Urinary bladder (tissue), 4 donors: ENCODE measurements around the gene PDE11A. TPM values are rescaled to one million over a fixed set of nuclear protein-coding genes. Genes with fewer than 3 reads are reported as not detected.

Experiments used
- DNase-seq: peaks from one replicate; pipeline ENCODE4 v3.0.0-alpha.2; 2015; ENCODE audit errors: extremely low spot score
- H3K27ac ChIP-seq: one replicate; pipeline ENCODE4 v1.5.1; 2013; ENCODE audit warnings: low read depth, mild to moderate bottlenecking, moderate library complexity
- H3K36me3 ChIP-seq: one replicate; pipeline ENCODE4 v1.6.1; 2013; ENCODE audit warnings: mild to moderate bottlenecking, moderate library complexity; ENCODE audit not compliant: insufficient read depth
- H3K4me1 ChIP-seq: one replicate; pipeline ENCODE4 v1.6.1; 2013; ENCODE audit warnings: mild to moderate bottlenecking, moderate library complexity; ENCODE audit not compliant: insufficient read depth
- H3K4me3 ChIP-seq: one replicate; pipeline ENCODE4 v1.5.1; 2013; ENCODE audit warnings: low read depth, low read length
- WGBS: extraction: QIAGEN DNeasy Blood & Tissue Kit; methylation state at CpG from one replicate; pipeline ENCODE4 v1.1.7; 2013; 5-methylcytosine and 5-hydroxymethylcytosine counted together
- polyA plus RNA-seq: library from polyadenylated mRNA; stranded (reverse); fragments of 200-250 nt; gene quantifications from one replicate; pipeline ENCODE4 v1.2.3, GENCODE V29; 2013
- total RNA-seq: library from RNA; depleted of rRNA; stranded (reverse); fragments of >200 nt; gene quantifications from one replicate; pipeline ENCODE4 v1.2.3, GENCODE V29; 2014
- donor health status: healthy with polysubstance abuse.
- donor health status: healthy.

The PDE11A gene
- total and polyA plus RNA-seq, 2 donors: 0.11 to 1.3 TPM

DNA sequence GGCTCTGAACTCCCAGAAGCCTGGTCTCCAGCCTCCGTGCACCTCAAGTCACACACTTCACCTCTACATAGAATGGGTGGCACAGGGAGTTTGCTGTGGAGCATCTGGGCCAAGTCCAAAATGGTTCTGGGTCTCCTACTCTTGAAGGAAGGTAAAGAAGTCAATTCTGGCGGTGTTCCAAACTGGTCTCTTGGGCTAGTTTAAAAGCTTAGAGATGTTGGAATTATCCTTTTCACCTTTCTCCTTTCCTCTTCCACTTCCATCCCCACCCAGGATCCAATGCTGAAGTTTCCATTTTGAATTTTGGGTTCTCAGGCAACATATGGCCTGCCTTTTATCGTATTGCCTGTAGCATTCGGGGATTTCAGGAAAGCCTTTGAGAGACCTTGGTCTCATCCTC is 325.2 kb downstream of the PDE11A start:
- no peak for DNase-seq
- no peak overlapping the region for H3K27ac ChIP-seq
- WGBS: 92% methylated on average over 4 of the region's 4 CpGs
- H3K36me3 ChIP-seq: no peaks in the 10 kb centered on the region
- H3K4me3 ChIP-seq: no peak overlapping the region
- no peaks in the 10 kb centered on the region for H3K4me1 ChIP-seq

DNA sequence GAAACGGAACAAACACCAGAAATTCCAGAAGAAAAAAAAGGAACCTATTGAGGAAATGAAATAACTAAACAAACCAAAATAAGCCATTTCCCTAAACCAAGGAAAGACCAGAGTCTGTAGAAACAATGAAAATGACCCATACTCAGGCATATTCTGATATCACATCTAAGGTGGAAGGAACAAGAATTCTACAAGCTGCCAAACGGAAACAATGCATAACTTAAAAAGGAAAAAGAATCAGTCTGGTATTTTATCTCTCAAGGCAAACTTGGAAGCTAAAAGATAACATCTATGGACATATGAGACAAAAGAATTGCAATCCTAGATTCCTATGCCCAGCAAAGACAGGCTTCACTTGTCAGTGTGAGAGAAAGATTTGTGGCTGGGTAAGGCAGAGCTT is 326.2 kb downstream of the PDE11A start:
- Histone ChIP-seq H3K27ac (no peak overlapping the region), H3K4me3 (no peak overlapping the region), H3K36me3 (no peaks in the 10 kb centered on the region), H3K4me1 (no peaks in the 10 kb centered on the region)
- 70% methylated on average over 2 of the region's 2 CpGs for WGBS
- no peak for DNase-seq

- Histone ChIP-seq H3K4me3 (no peak overlapping the region), H3K36me3 (no peaks in the 10 kb centered on the region), H3K4me1 (no peaks in the 10 kb centered on the region), H3K27ac (no peak overlapping the region)
- DNase-seq: no peak
- WGBS: 89% methylated on average over 1 of the region's 1 CpG
Measured at GRCh38 chr2:177745531-177745930, 327.0 kb downstream of the PDE11A start.

GRCh38 chr2:177742851-177743250 is 329.7 kb downstream of the PDE11A start:
- no peak overlapping the region for H3K27ac ChIP-seq
- H3K36me3 ChIP-seq: no peaks in the 10 kb centered on the region
- no peaks in the 10 kb centered on the region for H3K4me1 ChIP-seq
- no peak for DNase-seq
- WGBS: 68% methylated on average over 3 of the region's 3 CpGs
- H3K4me3 ChIP-seq: no peak overlapping the region

- no peaks in the 10 kb centered on the region for H3K4me1 ChIP-seq
- WGBS: 72% methylated on average over 2 of the region's 2 CpGs
- no peak for DNase-seq
- no peak overlapping the region for H3K4me3 ChIP-seq
- no peak overlapping the region for H3K27ac ChIP-seq
- H3K36me3 ChIP-seq: no peaks in the 10 kb centered on the region
Measured at GRCh38 chr2:177741866-177742265, 330.7 kb downstream of the PDE11A start.

DNA sequence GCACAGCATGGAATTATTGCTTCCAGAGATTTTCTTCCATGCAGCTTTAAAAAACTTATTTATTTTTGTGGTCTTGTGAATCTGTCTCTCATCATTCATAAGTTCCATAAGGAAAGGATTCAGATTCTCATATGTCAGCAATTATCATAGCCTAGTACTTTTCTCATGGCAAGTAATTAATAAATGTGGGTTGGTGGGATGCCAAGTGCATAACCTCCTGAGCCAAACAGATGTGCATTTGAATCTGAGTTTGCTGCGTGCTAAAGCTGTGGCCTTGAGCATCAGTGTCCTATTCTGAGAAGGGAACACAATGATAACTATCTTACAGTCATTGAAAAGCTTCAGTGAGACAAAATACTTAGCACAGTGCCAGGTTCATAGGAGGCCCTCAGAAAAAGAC is 331.9 kb downstream of the PDE11A start:
- H3K27ac ChIP-seq: no peak overlapping the region
- no peak overlapping the region for H3K4me3 ChIP-seq
- H3K36me3 ChIP-seq: no peaks in the 10 kb centered on the region
- no peak for DNase-seq
- WGBS: 54% methylated on average over 1 of the region's 1 CpG
- no peaks in the 10 kb centered on the region for H3K4me1 ChIP-seq

- DNase-seq: no peak
- Histone ChIP-seq H3K27ac (no peak overlapping the region), H3K4me3 (no peak overlapping the region), H3K4me1 (no peaks in the 10 kb centered on the region), H3K36me3 (no peaks in the 10 kb centered on the region)
- 60% methylated on average over 7 of the region's 7 CpGs for WGBS
Measured at GRCh38 chr2:177738461-177739235, 333.9 kb downstream of the PDE11A start.

- Histone ChIP-seq H3K4me1 (no peaks in the 10 kb centered on the region), H3K4me3 (no peak overlapping the region), H3K36me3 (no peaks in the 10 kb centered on the region), H3K27ac (no peak overlapping the region)
- DNase-seq: no peak
- WGBS: 93% methylated on average over 6 of the region's 6 CpGs
Measured at GRCh38 chr2:177735318-177735803, 337.2 kb downstream of the PDE11A start.

DNA sequence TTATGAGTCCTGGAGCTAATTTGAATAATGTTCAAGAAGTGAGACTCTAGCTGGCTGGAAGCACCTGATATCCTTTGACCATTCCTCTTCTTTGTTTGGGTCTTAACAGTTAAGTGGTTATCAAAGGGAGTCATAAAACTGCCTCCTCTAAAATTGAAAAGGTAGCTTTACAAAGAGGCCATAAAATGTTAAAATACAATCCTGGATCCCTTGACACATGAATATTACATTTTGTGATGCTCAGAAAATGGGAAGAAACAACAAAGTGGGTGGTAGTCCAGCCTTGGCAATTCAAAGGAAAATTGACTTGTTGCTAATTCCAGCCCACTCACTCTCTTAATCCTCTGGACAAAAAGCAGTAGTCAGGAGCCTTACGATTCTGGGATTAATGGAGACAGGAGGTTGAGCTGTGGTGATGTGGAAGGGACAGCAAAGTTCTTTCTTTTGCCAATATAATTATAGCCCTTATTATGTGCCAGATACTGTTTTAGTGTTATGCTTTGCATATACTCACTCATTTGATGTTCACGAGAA is 339.2 kb downstream of the PDE11A start:
- no peak overlapping the region for H3K4me3 ChIP-seq
- no peak for DNase-seq
- H3K4me1 ChIP-seq: no peaks in the 10 kb centered on the region
- H3K27ac ChIP-seq: no peak overlapping the region
- no peaks in the 10 kb centered on the region for H3K36me3 ChIP-seq
- 39% methylated on average over 2 of the region's 2 CpGs for WGBS

DNA sequence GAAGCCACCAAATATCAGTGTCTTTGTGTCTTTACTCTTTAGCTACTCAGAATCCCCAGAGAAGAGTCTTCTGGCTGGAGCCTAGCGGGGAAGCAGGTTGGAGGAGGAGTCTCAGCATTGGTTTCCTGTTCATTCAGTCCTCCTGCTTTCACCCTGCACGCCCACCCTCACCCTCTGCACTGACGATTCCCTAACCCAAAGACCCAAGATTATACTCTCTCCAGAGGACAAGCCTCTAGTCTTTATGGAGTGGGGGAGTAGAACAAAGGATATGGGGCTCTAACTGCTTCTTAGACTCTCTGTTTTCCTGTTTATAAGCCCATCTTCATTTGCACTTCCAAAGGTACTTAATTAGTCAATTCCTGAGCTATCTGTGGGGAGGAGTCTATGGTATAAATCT is 341.2 kb downstream of the PDE11A start:
- Histone ChIP-seq H3K4me3 (no peak overlapping the region), H3K4me1 (no peaks in the 10 kb centered on the region), H3K36me3 (no peaks in the 10 kb centered on the region), H3K27ac (no peak overlapping the region)
- 80% methylated on average over 3 of the region's 3 CpGs for WGBS
- DNase-seq: no peak

- Histone ChIP-seq H3K36me3 (no peaks in the 10 kb centered on the region), H3K27ac (no peak overlapping the region), H3K4me1 (no peaks in the 10 kb centered on the region), H3K4me3 (no peak overlapping the region)
- WGBS: 83% methylated on average over 2 of the region's 2 CpGs
- no peak for DNase-seq
Measured at GRCh38 chr2:177730792-177731191, 341.8 kb downstream of the PDE11A start.

DNA sequence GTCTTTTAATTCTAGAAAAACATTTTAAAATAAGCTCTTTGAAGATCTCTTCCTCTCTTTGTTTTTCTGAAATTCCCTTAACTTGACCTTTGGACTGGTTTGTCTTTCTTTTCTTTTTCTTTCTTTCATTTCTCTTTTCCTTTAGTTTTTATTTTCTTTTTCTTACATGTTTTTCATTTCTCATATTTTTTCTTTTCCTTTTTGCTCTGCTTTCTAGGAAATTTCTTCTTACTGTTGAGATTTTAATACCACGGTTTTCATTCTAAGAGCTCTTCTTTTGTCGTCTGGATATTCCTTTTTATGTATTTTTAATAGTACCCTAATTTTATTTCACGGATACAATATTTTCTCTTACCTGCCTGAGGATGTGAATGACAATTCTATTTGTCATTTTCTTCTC is 342.2 kb downstream of the PDE11A start:
- Histone ChIP-seq H3K36me3 (no peaks in the 10 kb centered on the region), H3K4me1 (no peaks in the 10 kb centered on the region), H3K4me3 (no peak overlapping the region), H3K27ac (no peak overlapping the region)
- no peak for DNase-seq
- 90% methylated on average over 3 of the region's 3 CpGs for WGBS

- DNase-seq: no peak
- Histone ChIP-seq H3K4me1 (no peaks in the 10 kb centered on the region), H3K36me3 (no peaks in the 10 kb centered on the region), H3K4me3 (no peak overlapping the region), H3K27ac (no peak overlapping the region)
- WGBS: 88% methylated on average over 2 of the region's 2 CpGs
Measured at GRCh38 chr2:177728920-177729319, 343.7 kb downstream of the PDE11A start.

- H3K4me3 ChIP-seq: no peak overlapping the region
- no peak overlapping the region for H3K27ac ChIP-seq
- no peaks in the 10 kb centered on the region for H3K36me3 ChIP-seq
- WGBS: 57% methylated on average over 4 of the region's 4 CpGs
- no peaks in the 10 kb centered on the region for H3K4me1 ChIP-seq
- no peak for DNase-seq
Measured at GRCh38 chr2:177728399-177728765, 344.2 kb downstream of the PDE11A start.
